ENCODE data around the gene PRKCB. TPM values are rescaled to one million over a fixed set of nuclear protein-coding genes. Genes with fewer than 3 reads are reported as not detected.

The PRKCB gene
- polyA plus RNA-seq, 3 donors, result 57.4 to 87.4 (median 75.5) TPM

- H3K4me1 Mint-ChIP-seq, result no peaks in the 10 kb centered on the region
- Histone ChIP-seq H3K36me3 (replicated peaks in 1 of 2; ENCODE audit: control insufficient read depth in 1 of 2, insufficient read depth in 2 of 2, low read length in 2 of 2) (peaks cover 56 to 83% of the 10 kb centered on the region in 2 donors), H3K27ac (ENCODE audit: low read depth in 1 of 2, low read length in 2 of 2) (no peak overlapping the region), H3K9ac (ENCODE audit: insufficient read depth, low read length, poor library complexity, severe bottlenecking) (no peak overlapping the region), H3K27me3 (ENCODE audit: control insufficient read depth in 2 of 2, insufficient read depth in 2 of 2, low read length in 2 of 2) (no peaks in the 10 kb centered on the region), H2AFZ (ENCODE audit: insufficient read depth, low read depth, low read length, poor library complexity, severe bottlenecking) (no peak overlapping the region), H3K4me1 (ENCODE audit: control insufficient read depth in 1 of 2, insufficient read depth in 2 of 2, low read length in 2 of 2) (no peaks in the 10 kb centered on the region), H3K9me3 (replicated peaks in 1 of 2; ENCODE audit: control insufficient read depth in 1 of 2, insufficient read depth in 1 of 2, low read length in 2 of 2) (no peaks in the 10 kb centered on the region), H3K4me3 (replicated peaks in 1 of 3; ENCODE audit: low read depth in 2 of 3, low read length in 3 of 3) (no peak overlapping the region), H4K20me1 (ENCODE audit: insufficient read depth, low read length) (peaks cover 69% of the 10 kb centered on the region), H3K79me2 (ENCODE audit: insufficient read depth, low read length) (no peaks in the 10 kb centered on the region), H3K4me2 (replicated peaks; ENCODE audit: extremely low read depth, low read length, poor library complexity, severe bottlenecking) (no peak overlapping the region)
- no peak overlapping the region for H3K27ac Mint-ChIP-seq
- no peak overlapping the region for H3K4me3 Mint-ChIP-seq
- 94% methylated on average over 2 of the region's 3 CpGs for WGBS (ENCODE audit: insufficient coverage)
- intact Hi-C loops (cut with micrococcal nuclease), result no loop called here
- TF ChIP-seq, protein P1, sequence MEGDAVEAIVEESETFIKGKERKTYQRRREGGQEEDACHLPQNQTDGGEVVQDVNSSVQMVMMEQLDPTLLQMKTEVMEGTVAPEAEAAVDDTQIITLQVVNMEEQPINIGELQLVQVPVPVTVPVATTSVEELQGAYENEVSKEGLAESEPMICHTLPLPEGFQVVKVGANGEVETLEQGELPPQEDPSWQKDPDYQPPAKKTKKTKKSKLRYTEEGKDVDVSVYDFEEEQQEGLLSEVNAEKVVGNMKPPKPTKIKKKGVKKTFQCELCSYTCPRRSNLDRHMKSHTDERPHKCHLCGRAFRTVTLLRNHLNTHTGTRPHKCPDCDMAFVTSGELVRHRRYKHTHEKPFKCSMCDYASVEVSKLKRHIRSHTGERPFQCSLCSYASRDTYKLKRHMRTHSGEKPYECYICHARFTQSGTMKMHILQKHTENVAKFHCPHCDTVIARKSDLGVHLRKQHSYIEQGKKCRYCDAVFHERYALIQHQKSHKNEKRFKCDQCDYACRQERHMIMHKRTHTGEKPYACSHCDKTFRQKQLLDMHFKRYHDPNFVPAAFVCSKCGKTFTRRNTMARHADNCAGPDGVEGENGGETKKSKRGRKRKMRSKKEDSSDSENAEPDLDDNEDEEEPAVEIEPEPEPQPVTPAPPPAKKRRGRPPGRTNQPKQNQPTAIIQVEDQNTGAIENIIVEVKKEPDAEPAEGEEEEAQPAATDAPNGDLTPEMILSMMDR (IDR thresholded peaks at IDR 0.05), result no peak
- no peaks in the 10 kb centered on the region for H3K27me3 Mint-ChIP-seq (ENCODE audit: low read depth in 3 of 3)
- no peaks in the 10 kb centered on the region for H3K9me3 Mint-ChIP-seq
- DNase-seq, result no peak
- H3K36me3 Mint-ChIP-seq, result peaks cover 60 to 89% of the 10 kb centered on the region in 2 donors
Observed at GRCh38 chr16:24165273-24165672, 329.5 kb downstream of the PRKCB start.

- H3K79me2 ChIP-seq (ENCODE audit: insufficient read depth, low read length), result no peaks in the 10 kb centered on the region
- H3K36me3 Mint-ChIP-seq, result peaks cover 68 to 88% of the 10 kb centered on the region in 2 donors
- H3K27me3 Mint-ChIP-seq (ENCODE audit: low read depth in 3 of 3), result no peaks in the 10 kb centered on the region
- TF ChIP-seq, protein P1 (IDR thresholded peaks at IDR 0.05), result no peak
- H3K9me3 Mint-ChIP-seq, result no peaks in the 10 kb centered on the region
- no CpG with 5 or more reads among the region's 9 CpGs for WGBS (ENCODE audit: insufficient coverage)
- no peak overlapping the region for H3K4me3 ChIP-seq (replicated peaks in 1 of 3; ENCODE audit: low read depth in 2 of 3, low read length in 3 of 3)
- peak overlapping the region in 1 of 7 donors; percentile 21 for H3K27ac Mint-ChIP-seq
- DNase-seq, result no peak
- peaks cover 64% of the 10 kb centered on the region for H4K20me1 ChIP-seq (ENCODE audit: insufficient read depth, low read length)
- no peaks in the 10 kb centered on the region for H3K9me3 ChIP-seq (replicated peaks in 1 of 2; ENCODE audit: control insufficient read depth in 1 of 2, insufficient read depth in 1 of 2, low read length in 2 of 2)
- H3K27ac ChIP-seq (ENCODE audit: low read depth in 1 of 2, low read length in 2 of 2), result no peak overlapping the region
- H3K27me3 ChIP-seq (ENCODE audit: control insufficient read depth in 2 of 2, insufficient read depth in 2 of 2, low read length in 2 of 2), result no peaks in the 10 kb centered on the region
- peaks cover 62 to 85% of the 10 kb centered on the region in 2 donors for H3K36me3 ChIP-seq (replicated peaks in 1 of 2; ENCODE audit: control insufficient read depth in 1 of 2, insufficient read depth in 2 of 2, low read length in 2 of 2)
- no peak overlapping the region for H3K4me2 ChIP-seq (replicated peaks; ENCODE audit: extremely low read depth, low read length, poor library complexity, severe bottlenecking)
- no peak overlapping the region for H3K9ac ChIP-seq (ENCODE audit: insufficient read depth, low read length, poor library complexity, severe bottlenecking)
- no peak overlapping the region for H3K4me3 Mint-ChIP-seq
- no peak overlapping the region for H2AFZ ChIP-seq (ENCODE audit: insufficient read depth, low read depth, low read length, poor library complexity, severe bottlenecking)
- intact Hi-C loops (cut with micrococcal nuclease), result no loop called here
- H3K4me1 ChIP-seq (ENCODE audit: control insufficient read depth in 1 of 2, insufficient read depth in 2 of 2, low read length in 2 of 2), result no peaks in the 10 kb centered on the region
- H3K4me1 Mint-ChIP-seq, result no peaks in the 10 kb centered on the region
Observed at GRCh38 chr16:24166661-24167528, 331.1 kb downstream of the PRKCB start.

Measured in CD14-positive monocyte (primary cell).